ENCODE data around the gene NEURL4.
A peak's percentile ranks its signal among the peaks of the same experiment; 100 is the strongest.

NEURL4 gene

GRCh38 chr17:7323731-7324437 is 5.3 kb downstream of the NEURL4 start:
- no peak for DNase-seq (ENCODE audit: low read depth)

GRCh38 chr17:7322520-7323194 is 6.5 kb downstream of the NEURL4 start:
- DNase-seq (ENCODE audit: low read depth), result no peak

- DNase-seq (ENCODE audit: low read depth), result no peak
These were observed 7.7 kb downstream of the NEURL4 start for GRCh38 chr17:7321466-7321865.

- no peak for DNase-seq (ENCODE audit: low read depth)
These were observed 10.8 kb downstream of the NEURL4 start for GRCh38 chr17:7318121-7318860.

- no peak for DNase-seq (ENCODE audit: low read depth)
These were observed 11.9 kb downstream of the NEURL4 start for GRCh38 chr17:7317161-7317803.

- no peak for DNase-seq (ENCODE audit: low read depth)
These were observed 13.4 kb downstream of the NEURL4 start for GRCh38 chr17:7315570-7316235.

GRCh38 chr17:7314719-7315569 is 14.2 kb downstream of the NEURL4 start, which contains the start of gene GPS2:
GPS2 (minus strand) TSS chr17:7315360; CDS start chr17:7315052, 308 bp downstream.
- no peak for DNase-seq (ENCODE audit: low read depth)

- no peak for DNase-seq (ENCODE audit: low read depth)
These were observed 15.0 kb downstream of the NEURL4 start for GRCh38 chr17:7313890-7314718.

GRCh38 chr17:7313088-7313889 is 15.8 kb downstream of the NEURL4 start:
- no peak for DNase-seq (ENCODE audit: low read depth)

GRCh38 chr17:7312432-7313087 is 16.6 kb downstream of the NEURL4 start:
- no peak for DNase-seq (ENCODE audit: low read depth)

- DNase-seq (ENCODE audit: low read depth), result no peak
These were observed 17.9 kb downstream of the NEURL4 start for GRCh38 chr17:7311110-7311705.

- no peak for DNase-seq (ENCODE audit: low read depth)
These were observed 19.5 kb downstream of the NEURL4 start for GRCh38 chr17:7309628-7310027.

GRCh38 chr17:7308625-7309433 is 20.3 kb downstream of the NEURL4 start:
- DNase-seq (ENCODE audit: low read depth), result peak; percentile 76

GRCh38 chr17:7307686-7308624 is 21.2 kb downstream of the NEURL4 start:
- no peak for DNase-seq (ENCODE audit: low read depth)

GRCh38 chr17:7306911-7307685 is 22.0 kb downstream of the NEURL4 start, which contains the start of gene EIF5A:
EIF5A (plus strand) TSS chr17:7307628; CDS start chr17:7309636, 2,008 bp downstream.
- peak; percentile 100 for DNase-seq (ENCODE audit: low read depth)

All from HS-5 (cell line).